Dendritic cell treated with granulocyte-macrophage colony-stimulating factor and Interleukin-4, amounts not matched to agents 40 ng/mL and 50 ng/mL, for 4 days (primary cell): ENCODE results near the gene PTPRS.

Experiments used
- H3K27ac Mint-ChIP-seq: one replicate; pipeline ENCODE4 v1.8.0; 2022; ENCODE audit warnings: mild to moderate bottlenecking, mixed read lengths
- H3K27me3 Mint-ChIP-seq: one replicate; pipeline ENCODE4 v1.8.0; 2022; ENCODE audit warnings: mild to moderate bottlenecking, mixed read lengths
- H3K36me3 Mint-ChIP-seq: one replicate; pipeline ENCODE4 v1.8.0; 2022; ENCODE audit warnings: low read depth, mixed read lengths
- H3K4me1 Mint-ChIP-seq: one replicate; pipeline ENCODE4 v1.8.0; 2022; ENCODE audit warnings: low read depth, mixed read lengths
- H3K4me3 Mint-ChIP-seq: one replicate; pipeline ENCODE4 v1.8.0; 2022; ENCODE audit warnings: mild to moderate bottlenecking, moderate library complexity, mixed read lengths
- H3K9me3 Mint-ChIP-seq: one replicate; pipeline ENCODE4 v1.8.0; 2022; ENCODE audit warnings: mixed read lengths
- intact Hi-C: fragments of 100-400 bp; cut with micrococcal nuclease; formaldehyde crosslinking; loops from one replicate; pipeline ENCODE4 v1.15.0; 2022

Gene PTPRS

GRCh38 chr19:5361407-5361806, 20.8 kb upstream of the PTPRS start:
- H3K27me3 Mint-ChIP-seq = peaks cover 5% of the 10 kb centered on the region
- no peak overlapping the region for H3K27ac Mint-ChIP-seq
- intact Hi-C loops = no loop called here
- H3K4me1 Mint-ChIP-seq = no peaks in the 10 kb centered on the region
- H3K9me3 Mint-ChIP-seq = no peaks in the 10 kb centered on the region
- H3K4me3 Mint-ChIP-seq = no peak overlapping the region
- no peaks in the 10 kb centered on the region for H3K36me3 Mint-ChIP-seq

- no peak overlapping the region for H3K4me3 Mint-ChIP-seq
Observed at GRCh38 chr19:5360003-5360780, 19.6 kb upstream of the PTPRS start.

GRCh38 chr19:5358173-5358800, 17.7 kb upstream of the PTPRS start:
- H3K27ac Mint-ChIP-seq = no peak overlapping the region
- no peaks in the 10 kb centered on the region for H3K36me3 Mint-ChIP-seq
- peaks cover 8% of the 10 kb centered on the region for H3K27me3 Mint-ChIP-seq
- no peaks in the 10 kb centered on the region for H3K9me3 Mint-ChIP-seq
- H3K4me3 Mint-ChIP-seq = no peak overlapping the region
- H3K4me1 Mint-ChIP-seq = no peaks in the 10 kb centered on the region
- intact Hi-C loops = no loop called here

More at GRCh38 chr19:5360003-5360780, 19.6 kb upstream of the PTPRS start:
- Mint-ChIP-seq H3K9me3 (no peaks in the 10 kb centered on the region), H3K4me1 (no peaks in the 10 kb centered on the region), H3K27me3 (peaks cover 7% of the 10 kb centered on the region), H3K27ac (no peak overlapping the region), H3K36me3 (no peaks in the 10 kb centered on the region)
- intact Hi-C loops = no loop called here

- no peak overlapping the region for H3K27ac Mint-ChIP-seq
- no peaks in the 10 kb centered on the region for H3K9me3 Mint-ChIP-seq
- H3K4me3 Mint-ChIP-seq = no peak overlapping the region
- no peaks in the 10 kb centered on the region for H3K36me3 Mint-ChIP-seq
- intact Hi-C loops = no loop called here
- H3K4me1 Mint-ChIP-seq = no peaks in the 10 kb centered on the region
- H3K27me3 Mint-ChIP-seq = peaks cover 8% of the 10 kb centered on the region
Observed at GRCh38 chr19:5357584-5357983, 17.0 kb upstream of the PTPRS start.

GRCh38 chr19:5356918-5357317, 16.3 kb upstream of the PTPRS start:
- intact Hi-C loops = no loop called here
- no peak overlapping the region for H3K27ac Mint-ChIP-seq
- H3K36me3 Mint-ChIP-seq = no peaks in the 10 kb centered on the region
- no peaks in the 10 kb centered on the region for H3K9me3 Mint-ChIP-seq
- peaks cover 9% of the 10 kb centered on the region for H3K27me3 Mint-ChIP-seq
- no peaks in the 10 kb centered on the region for H3K4me1 Mint-ChIP-seq
- no peak overlapping the region for H3K4me3 Mint-ChIP-seq

GRCh38 chr19:5356428-5356827, 15.8 kb upstream of the PTPRS start:
- H3K36me3 Mint-ChIP-seq = no peaks in the 10 kb centered on the region
- peaks cover 10% of the 10 kb centered on the region for H3K27me3 Mint-ChIP-seq
- no peaks in the 10 kb centered on the region for H3K9me3 Mint-ChIP-seq
- intact Hi-C loops = no loop called here
- H3K4me3 Mint-ChIP-seq = no peak overlapping the region
- H3K4me1 Mint-ChIP-seq = no peaks in the 10 kb centered on the region
- no peak overlapping the region for H3K27ac Mint-ChIP-seq

- no peak overlapping the region for H3K4me3 Mint-ChIP-seq
- no peaks in the 10 kb centered on the region for H3K9me3 Mint-ChIP-seq
- no peak overlapping the region for H3K27ac Mint-ChIP-seq
- peaks cover 12% of the 10 kb centered on the region for H3K27me3 Mint-ChIP-seq
- intact Hi-C loops = no loop called here
- H3K4me1 Mint-ChIP-seq = no peaks in the 10 kb centered on the region
- H3K36me3 Mint-ChIP-seq = no peaks in the 10 kb centered on the region
Observed at GRCh38 chr19:5355693-5356092, 15.1 kb upstream of the PTPRS start.

GRCh38 chr19:5355076-5355475, 14.5 kb upstream of the PTPRS start:
- Mint-ChIP-seq H3K36me3 (no peaks in the 10 kb centered on the region), H3K27ac (no peak overlapping the region), H3K4me3 (no peak overlapping the region), H3K4me1 (no peaks in the 10 kb centered on the region), H3K9me3 (no peaks in the 10 kb centered on the region), H3K27me3 (peaks cover 11% of the 10 kb centered on the region)
- intact Hi-C loops = no loop called here

GRCh38 chr19:5354403-5354802, 13.8 kb upstream of the PTPRS start:
- Mint-ChIP-seq H3K36me3 (no peaks in the 10 kb centered on the region), H3K9me3 (no peaks in the 10 kb centered on the region), H3K4me3 (no peak overlapping the region), H3K4me1 (no peaks in the 10 kb centered on the region), H3K27ac (no peak overlapping the region), H3K27me3 (peaks cover 9% of the 10 kb centered on the region)
- intact Hi-C loops = no loop called here

GRCh38 chr19:5352229-5352763, 11.7 kb upstream of the PTPRS start:
- intact Hi-C loops = no loop called here
- H3K9me3 Mint-ChIP-seq = no peaks in the 10 kb centered on the region
- no peak overlapping the region for H3K27ac Mint-ChIP-seq
- no peaks in the 10 kb centered on the region for H3K4me1 Mint-ChIP-seq
- H3K4me3 Mint-ChIP-seq = no peak overlapping the region
- peaks cover 13% of the 10 kb centered on the region for H3K27me3 Mint-ChIP-seq
- no peaks in the 10 kb centered on the region for H3K36me3 Mint-ChIP-seq

- Mint-ChIP-seq H3K9me3 (no peaks in the 10 kb centered on the region), H3K27ac (no peak overlapping the region), H3K27me3 (peaks cover 11% of the 10 kb centered on the region), H3K36me3 (no peaks in the 10 kb centered on the region), H3K4me3 (no peak overlapping the region), H3K4me1 (no peaks in the 10 kb centered on the region)
- intact Hi-C loops = no loop called here
Observed at GRCh38 chr19:5351731-5352228, 11.2 kb upstream of the PTPRS start.

- H3K27me3 Mint-ChIP-seq = peaks cover 21% of the 10 kb centered on the region
Observed at GRCh38 chr19:5349041-5349440, 8.4 kb upstream of the PTPRS start.

GRCh38 chr19:5345895-5346386, 5.3 kb upstream of the PTPRS start:
- H3K36me3 Mint-ChIP-seq = no peaks in the 10 kb centered on the region
- H3K4me3 Mint-ChIP-seq = no peak overlapping the region
- peaks cover 38% of the 10 kb centered on the region for H3K27me3 Mint-ChIP-seq
- peaks cover 7% of the 10 kb centered on the region for H3K4me1 Mint-ChIP-seq
- H3K27ac Mint-ChIP-seq = no peak overlapping the region
- intact Hi-C loops = no loop called here
- H3K9me3 Mint-ChIP-seq = no peaks in the 10 kb centered on the region

More at GRCh38 chr19:5349041-5349440, 8.4 kb upstream of the PTPRS start:
- no peak overlapping the region for H3K4me3 Mint-ChIP-seq
- H3K27ac Mint-ChIP-seq = no peak overlapping the region
- no peaks in the 10 kb centered on the region for H3K9me3 Mint-ChIP-seq
- intact Hi-C loops = no loop called here
- H3K36me3 Mint-ChIP-seq = no peaks in the 10 kb centered on the region
- no peaks in the 10 kb centered on the region for H3K4me1 Mint-ChIP-seq

GRCh38 chr19:5343848-5344247, 3.2 kb upstream of the PTPRS start:
- no peaks in the 10 kb centered on the region for H3K36me3 Mint-ChIP-seq
- intact Hi-C loops = no loop called here
- H3K4me1 Mint-ChIP-seq = peaks cover 13% of the 10 kb centered on the region
- no peak overlapping the region for H3K27ac Mint-ChIP-seq
- peaks cover 50% of the 10 kb centered on the region for H3K27me3 Mint-ChIP-seq
- H3K9me3 Mint-ChIP-seq = no peaks in the 10 kb centered on the region
- no peak overlapping the region for H3K4me3 Mint-ChIP-seq
